ENCODE data around the gene SLC25A22. TPM values are rescaled to one million over a fixed set of nuclear protein-coding genes. Genes with fewer than 3 reads are reported as not detected.

Gene SLC25A22
- total and polyA plus RNA-seq, 12 donors = 2.2 to 11.1 (median 4.0) TPM

- 26 to 27% methylated on average over 45 to 46 of the region's 46 CpGs for WGBS, 2 donors
- peak in 7 of 8 donors; percentile 4 to 46 (median 27) for ATAC-seq
- Histone ChIP-seq H3K27ac (peak overlapping the region in 9 of 10 donors; percentile 81 to 95 (median 90)), H3K4me1 (peaks cover 3 to 39% (median 27%) of the 10 kb centered on the region in 9 donors), H3K27me3 (no peaks in the 10 kb centered on the region), H3K4me3 (peak overlapping the region; percentile 84 to 99 (median 95)), H3K36me3 (peaks cover 0 to 2% (median 0%) of the 10 kb centered on the region in 9 donors), H3K9me3 (no peaks in the 10 kb centered on the region)
- no peak for TF ChIP-seq CTCF (IDR thresholded peaks at IDR 0.05)
- no peak for DNase-seq
- intact Hi-C loops (cut with DNase I) = no loop called here
These were observed 51.6 kb downstream of the SLC25A22 start for GRCh38 chr11:746289-747157.

- no peak overlapping the region for H3K4me3 ChIP-seq
- no peaks in the 10 kb centered on the region for H3K9me3 ChIP-seq
- DNase-seq (no peak), ATAC-seq (no peak)
- intact Hi-C loops (cut with DNase I) = no loop called here
- H3K27ac ChIP-seq = peak overlapping the region in 1 of 10 donors; percentile 29
- no peaks in the 10 kb centered on the region for H3K36me3 ChIP-seq
- H3K27me3 ChIP-seq = no peaks in the 10 kb centered on the region
- peaks cover 3 to 39% (median 27%) of the 10 kb centered on the region in 9 donors for H3K4me1 ChIP-seq
- 28 to 40% methylated on average over 1 of the region's 1 CpG for WGBS, 2 donors
- no peak for TF ChIP-seq CTCF (IDR thresholded peaks at IDR 0.05)
These were observed 52.7 kb downstream of the SLC25A22 start for GRCh38 chr11:745428-745827.

GRCh38 chr11:742571-743201, 55.4 kb downstream of the SLC25A22 start:
- no peaks in the 10 kb centered on the region for H3K9me3 ChIP-seq
- DNase-seq (no peak), ATAC-seq (no peak)
- 98 to 99% methylated on average over 4 of the region's 4 CpGs for WGBS, 2 donors
- no peaks in the 10 kb centered on the region for H3K36me3 ChIP-seq
- H3K27ac ChIP-seq = no peak overlapping the region
- intact Hi-C loops (cut with DNase I) = no loop called here
- H3K4me1 ChIP-seq = peaks cover under 1 to 21% (median 7%) of the 10 kb centered on the region in 9 donors
- no peak overlapping the region for H3K4me3 ChIP-seq
- no peak for TF ChIP-seq CTCF (IDR thresholded peaks at IDR 0.05)
- no peaks in the 10 kb centered on the region for H3K27me3 ChIP-seq

- ATAC-seq = no peak
- Histone ChIP-seq H3K36me3 (no peaks in the 10 kb centered on the region), H3K4me1 (peaks cover 0 to 26% (median 7%) of the 10 kb centered on the region in 9 donors), H3K27me3 (no peaks in the 10 kb centered on the region), H3K4me3 (no peak overlapping the region), H3K9me3 (no peaks in the 10 kb centered on the region), H3K27ac (no peak overlapping the region)
- intact Hi-C loops (cut with DNase I) = no loop called here
- 85 to 86% methylated on average over 3 of the region's 3 CpGs for WGBS, 2 donors
- DNase-seq = no peak
- TF ChIP-seq CTCF (IDR thresholded peaks at IDR 0.05) = no peak
These were observed 55.9 kb downstream of the SLC25A22 start for GRCh38 chr11:742156-742546.

Other genes with a start within 250 kb of the SLC25A22 start
- gene LMNTD2, start 237.5 kb downstream of the SLC25A22 start, total RNA-seq = under 1 TPM in 8 of 10 donors, not detected in 2; 0.30 to 0.72 (median 0.45) TPM
- 1 to 10 TPM in 1 of 2 donors, under 1 TPM in 1; 0.41 to 1.4 TPM for gene LMNTD2, start 237.5 kb downstream of the SLC25A22 start, polyA plus RNA-seq
- 1 to 10 TPM in 9 of 10 donors, under 1 TPM in 1; 0.96 to 4.0 (median 2.1) TPM for gene RASSF7, start 237.3 kb downstream of the SLC25A22 start, total RNA-seq
- 10 to 100 TPM in 1 of 2 donors, 1 to 10 TPM in 1; 6.9 to 14.2 TPM for gene RASSF7, start 237.3 kb downstream of the SLC25A22 start, polyA plus RNA-seq
- gene PHRF1, start 221.8 kb downstream of the SLC25A22 start, total RNA-seq = 10 to 100 TPM; 14.7 to 23.0 (median 18.5) TPM
- gene PHRF1, start 221.8 kb downstream of the SLC25A22 start, polyA plus RNA-seq = 10 to 100 TPM; 10.5 to 19.1 TPM
- 10 to 100 TPM in 5 of 10 donors, 1 to 10 TPM in 5; 4.5 to 20.2 (median 9.9) TPM for gene IRF7, start 182.3 kb downstream of the SLC25A22 start, total RNA-seq
- 10 to 100 TPM; 12.2 to 48.4 TPM for gene IRF7, start 182.3 kb downstream of the SLC25A22 start, polyA plus RNA-seq
- not detected for gene CDHR5, start 173.3 kb downstream of the SLC25A22 start, total RNA-seq
- gene CDHR5, start 173.3 kb downstream of the SLC25A22 start, polyA plus RNA-seq = not detected
- gene SCT, start 171.1 kb downstream of the SLC25A22 start, total RNA-seq = 1 to 10 TPM in 2 of 10 donors, under 1 TPM in 1, not detected in 7; 0.99 to 2.0 (median 1.0) TPM
- under 1 TPM in 1 of 2 donors, not detected in 1; 0.64 TPM for gene SCT, start 171.1 kb downstream of the SLC25A22 start, polyA plus RNA-seq
- gene DRD4, start 161.0 kb downstream of the SLC25A22 start, total RNA-seq = under 1 TPM in 6 of 10 donors, not detected in 4; 0.19 to 0.72 (median 0.49) TPM
- gene DRD4, start 161.0 kb downstream of the SLC25A22 start, polyA plus RNA-seq = under 1 TPM in 1 of 2 donors, not detected in 1; 0.09 TPM
- gene DEAF1, start 103.1 kb downstream of the SLC25A22 start, total RNA-seq = 10 to 100 TPM; 11.0 to 25.7 (median 15.5) TPM
- 10 to 100 TPM; 18.3 to 39.9 TPM for gene DEAF1, start 103.1 kb downstream of the SLC25A22 start, polyA plus RNA-seq
- gene TMEM80, start 102.5 kb downstream of the SLC25A22 start, total RNA-seq = 10 to 100 TPM; 10.6 to 24.2 (median 14.5) TPM
- gene TMEM80, start 102.5 kb downstream of the SLC25A22 start, polyA plus RNA-seq = 10 to 100 TPM; 10.1 to 21.4 TPM
- 1 to 10 TPM; 1.2 to 6.7 (median 2.3) TPM for gene EPS8L2, start 92.0 kb downstream of the SLC25A22 start, total RNA-seq
- 1 to 10 TPM; 3.4 to 3.9 TPM for gene EPS8L2, start 92.0 kb downstream of the SLC25A22 start, polyA plus RNA-seq
- 100 to 1,000 TPM in 5 of 10 donors, 10 to 100 TPM in 5; 76.2 to 115 (median 96.3) TPM for gene TALDO1, start 50.8 kb downstream of the SLC25A22 start, total RNA-seq
- 100 to 1,000 TPM in 1 of 2 donors, 10 to 100 TPM in 1; 55.3 to 124 TPM for gene TALDO1, start 50.8 kb downstream of the SLC25A22 start, polyA plus RNA-seq
- 10 to 100 TPM; 20.6 to 29.4 (median 26.0) TPM for gene GATD1, start 20.8 kb downstream of the SLC25A22 start, total RNA-seq
- gene GATD1, start 20.8 kb downstream of the SLC25A22 start, polyA plus RNA-seq = 10 to 100 TPM; 15.0 to 32.4 TPM
- gene CEND1, start 8.2 kb downstream of the SLC25A22 start, total RNA-seq = under 1 TPM in 9 of 10 donors, not detected in 1; 0.22 to 0.80 (median 0.38) TPM
- gene CEND1, start 8.2 kb downstream of the SLC25A22 start, polyA plus RNA-seq = under 1 TPM; 0.75 to 0.80 TPM
- 10 to 100 TPM in 3 of 10 donors, 1 to 10 TPM in 7; 5.2 to 13.9 (median 6.9) TPM for gene PIDD1, start 7.0 kb upstream of the SLC25A22 start, total RNA-seq
- 10 to 100 TPM in 1 of 2 donors, 1 to 10 TPM in 1; 6.3 to 32.4 TPM for gene PIDD1, start 7.0 kb upstream of the SLC25A22 start, polyA plus RNA-seq
- 1,000 to 10,000 TPM in 3 of 10 donors, 100 to 1,000 TPM in 7; 765 to 1,177 (median 850) TPM for gene RPLP2, start 11.7 kb upstream of the SLC25A22 start, total RNA-seq
- 1,000 to 10,000 TPM; 1,402 to 1,699 TPM for gene RPLP2, start 11.7 kb upstream of the SLC25A22 start, polyA plus RNA-seq
- 100 to 1,000 TPM; 183 to 359 (median 251) TPM for gene PNPLA2, start 20.6 kb upstream of the SLC25A22 start, total RNA-seq
- gene PNPLA2, start 20.6 kb upstream of the SLC25A22 start, polyA plus RNA-seq = 100 to 1,000 TPM; 114 to 148 TPM
- gene CRACR2B, start 29.6 kb upstream of the SLC25A22 start, total RNA-seq = 10 to 100 TPM; 11.4 to 23.0 (median 17.0) TPM
- gene CRACR2B, start 29.6 kb upstream of the SLC25A22 start, polyA plus RNA-seq = 10 to 100 TPM; 11.5 to 72.3 TPM
- 100 to 1,000 TPM; 286 to 668 (median 466) TPM for gene CD151, start 34.7 kb upstream of the SLC25A22 start, total RNA-seq
- gene CD151, start 34.7 kb upstream of the SLC25A22 start, polyA plus RNA-seq = 100 to 1,000 TPM; 444 to 684 TPM
- gene POLR2L, start 44.2 kb upstream of the SLC25A22 start, total RNA-seq = 100 to 1,000 TPM; 194 to 279 (median 234) TPM
- gene POLR2L, start 44.2 kb upstream of the SLC25A22 start, polyA plus RNA-seq = 100 to 1,000 TPM; 148 to 279 TPM
- gene TSPAN4, start 44.6 kb upstream of the SLC25A22 start, total RNA-seq = 10 to 100 TPM; 22.2 to 46.4 (median 26.9) TPM
- 10 to 100 TPM; 44.4 to 66.5 TPM for gene TSPAN4, start 44.6 kb upstream of the SLC25A22 start, polyA plus RNA-seq
- gene CHID1, start 112.5 kb upstream of the SLC25A22 start, total RNA-seq = 10 to 100 TPM; 47.9 to 75.2 (median 62.4) TPM
- gene CHID1, start 112.5 kb upstream of the SLC25A22 start, polyA plus RNA-seq = 10 to 100 TPM; 40.1 to 53.5 TPM
- 10 to 100 TPM; 28.9 to 58.4 (median 38.8) TPM for gene AP2A2, start 127.6 kb upstream of the SLC25A22 start, total RNA-seq
- gene AP2A2, start 127.6 kb upstream of the SLC25A22 start, polyA plus RNA-seq = 10 to 100 TPM; 24.3 to 27.9 TPM
- not detected for gene MUC6, start 238.4 kb upstream of the SLC25A22 start, total RNA-seq
- under 1 TPM; 0.01 to 0.07 TPM for gene MUC6, start 238.4 kb upstream of the SLC25A22 start, polyA plus RNA-seq